HL-60 (cell line): ENCODE data around the gene JAG1.

ENCODE experiments used
- DNase-seq, 2 experiments: peaks; one replicate each; pipeline ENCODE4 v3.0.0-alpha.2; 2010 to 2020; ENCODE audit warnings: low read depth in 1 of 2, low spot score in 1 of 2
- H3K27ac ChIP-seq: fragments of 250-450 bp; sonication (Bioruptor Pico); replicated peaks from 2 replicates; pipeline ENCODE4 v1.5.1; 2020; ENCODE audit warnings: mild to moderate bottlenecking, moderate library complexity
- H3K27me3 ChIP-seq: fragments of 250-450 bp; sonication (Bioruptor Pico); 2 replicates; pipeline ENCODE4 v1.5.1; 2021; ENCODE audit warnings: mild to moderate bottlenecking, moderate library complexity; ENCODE audit not compliant: insufficient read depth, poor library complexity, severe bottlenecking
- H3K4me3 ChIP-seq: replicated peaks from 2 replicates; pipeline ENCODE4 v1.5.1; 2011; ENCODE audit warnings: mild to moderate bottlenecking, control low read depth, low read length; ENCODE audit not compliant: insufficient read depth
- CTCF ChIP-seq: IDR thresholded peaks from one replicate; pipeline ENCODE4 v1.5.1; 2011; ENCODE audit warnings: low read length, control low read depth, inconsistent platforms; ENCODE audit not compliant: insufficient read depth
- GABPA ChIP-seq: IDR thresholded peaks from 2 replicates; pipeline ENCODE4 v1.6.1; 2012; ENCODE audit warnings: low read depth
- POLR2AphosphoS5 ChIP-seq: IDR thresholded peaks from 2 replicates; pipeline ENCODE4 v1.6.1; 2012; ENCODE audit warnings: low read depth
- REST ChIP-seq: IDR thresholded peaks from 2 replicates; pipeline ENCODE4 v1.6.1; 2012; ENCODE audit warnings: low read depth; ENCODE audit not compliant: insufficient replicate concordance
- SPI1 ChIP-seq: IDR thresholded peaks from 2 replicates; pipeline ENCODE4 v1.6.1; 2012; ENCODE audit warnings: low read depth, mild to moderate bottlenecking, borderline replicate concordance

The JAG1 gene

GRCh38 chr20:10595266-10595665, 78.5 kb downstream of the JAG1 start:
- no peak for DNase-seq
- no peaks in the 10 kb centered on the region for H3K27me3 ChIP-seq
- no peak overlapping the region for H3K27ac ChIP-seq
- H3K4me3 ChIP-seq, result no peak overlapping the region
- TF ChIP-seq POLR2AphosphoS5 (no peak), GABPA (no peak), REST (no peak), CTCF (no peak), SPI1 (no peak)

GRCh38 chr20:10594296-10594868, 79.4 kb downstream of the JAG1 start:
- no peak for DNase-seq
- H3K27ac ChIP-seq, result no peak overlapping the region
- TF ChIP-seq GABPA (no peak), POLR2AphosphoS5 (no peak), SPI1 (no peak), REST (no peak), CTCF (no peak)
- H3K27me3 ChIP-seq, result no peaks in the 10 kb centered on the region
- H3K4me3 ChIP-seq, result no peak overlapping the region

- H3K27me3 ChIP-seq, result no peaks in the 10 kb centered on the region
- no peak for DNase-seq
- H3K4me3 ChIP-seq, result no peak overlapping the region
- no peak for TF ChIP-seq POLR2AphosphoS5
- no peak for TF ChIP-seq GABPA
- TF ChIP-seq SPI1, result no peak
- TF ChIP-seq CTCF, result no peak
- TF ChIP-seq REST, result no peak
- H3K27ac ChIP-seq, result no peak overlapping the region
These were observed 81.8 kb downstream of the JAG1 start for GRCh38 chr20:10591946-10592521.
